ENCODE measurements around the gene TSPYL1.
"Not testable (repeated sequence)": the region's sequence is repeated elsewhere in the genome, so short reads cannot be mapped to it uniquely, and the experiment has no call there.

TSPYL1 gene

DNA sequence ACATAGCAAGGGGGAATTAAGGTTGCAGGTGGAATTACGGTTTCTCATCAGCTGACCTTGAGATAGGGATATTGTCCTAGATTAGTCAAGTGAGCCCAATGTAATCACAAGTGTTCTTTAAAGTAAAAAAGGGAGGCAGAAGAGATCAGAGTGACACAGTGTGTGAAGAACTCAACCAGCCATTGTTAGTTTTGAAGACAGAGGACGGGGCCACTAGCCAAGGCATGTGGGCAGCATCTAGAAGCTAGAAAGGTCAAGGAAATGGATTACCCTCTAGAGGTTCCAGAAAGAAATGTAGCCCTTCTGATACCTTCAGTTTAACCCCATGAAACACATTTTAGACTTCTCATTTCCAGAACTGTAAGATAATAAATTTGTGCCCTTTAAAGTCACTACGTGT lies 18.5 kb upstream of the TSPYL1 start:
- no peak for DNase-seq (ENCODE audit: low read depth)

DNA sequence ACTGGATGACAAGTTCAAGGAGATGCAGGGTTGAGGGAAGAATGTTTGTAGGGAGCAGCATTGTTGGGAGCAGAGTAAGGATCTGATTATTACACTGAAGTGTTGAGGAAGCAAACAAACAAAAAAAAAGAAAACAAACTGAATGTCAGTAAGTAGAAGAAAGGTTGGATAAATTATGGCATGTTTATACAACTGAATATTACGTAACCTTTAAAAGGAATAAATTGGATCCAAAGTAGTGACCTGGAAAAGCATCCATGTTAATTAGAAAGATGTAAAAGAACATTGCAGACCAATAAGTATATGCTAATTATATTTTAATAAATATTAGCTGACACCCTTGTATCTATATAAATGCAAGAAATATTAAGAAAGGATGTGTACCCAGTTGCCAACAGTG lies 12.8 kb upstream of the TSPYL1 start:
- DNase-seq (ENCODE audit: low read depth): no peak

DNA sequence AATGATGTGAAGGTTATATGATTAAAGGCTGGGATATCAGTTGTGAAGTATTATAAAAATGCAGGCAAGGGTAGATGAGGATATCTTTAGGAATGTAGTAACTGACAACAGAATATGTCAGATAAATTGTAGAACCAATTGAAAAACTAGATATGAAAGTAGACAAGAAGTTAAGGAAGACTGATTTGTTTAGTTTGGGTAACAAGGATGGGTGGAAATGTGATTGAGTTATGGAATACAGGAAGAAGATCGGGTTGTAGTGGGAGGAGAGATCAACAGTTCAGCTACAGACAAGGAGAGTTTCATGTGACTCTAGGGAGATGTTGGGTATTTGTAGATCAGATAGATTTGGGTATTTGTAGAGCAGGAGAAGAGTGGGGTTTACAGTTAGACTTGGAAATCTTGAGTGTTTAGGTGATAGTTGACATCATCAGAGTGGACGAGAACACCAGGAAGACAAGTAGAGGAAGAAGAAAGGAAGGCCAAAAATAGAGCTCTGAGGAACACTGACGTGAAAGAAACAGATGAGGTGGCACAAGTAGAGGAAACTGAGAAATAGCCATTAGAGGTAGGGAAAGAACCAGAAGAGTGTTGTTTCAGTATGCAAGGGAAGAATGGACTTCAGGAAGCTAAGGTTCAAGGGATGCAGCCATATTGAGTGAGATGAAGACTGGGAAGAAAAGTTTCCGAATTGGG lies 12.1 kb upstream of the TSPYL1 start:
- DNase-seq (ENCODE audit: low read depth): no peak

DNA sequence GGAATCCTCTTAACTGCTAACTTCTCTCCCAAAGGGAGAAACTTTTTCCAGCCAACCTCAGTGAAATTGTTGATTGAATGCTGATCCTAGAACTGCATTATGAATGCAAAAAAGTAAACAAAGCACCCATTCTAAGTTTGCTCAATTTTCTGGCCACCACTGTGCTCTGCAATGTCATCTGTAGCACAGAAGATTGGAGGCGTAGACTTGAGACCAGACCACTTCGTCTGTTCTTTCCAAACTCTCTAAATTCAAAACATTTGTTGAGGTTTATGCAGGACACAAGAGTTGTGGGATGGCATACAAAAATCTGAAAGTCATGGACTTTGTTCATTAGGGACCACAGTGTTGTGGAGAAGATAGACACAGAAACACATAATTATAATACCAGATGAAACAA lies 11.1 kb upstream of the TSPYL1 start:
- DNase-seq (ENCODE audit: low read depth): no peak

DNA sequence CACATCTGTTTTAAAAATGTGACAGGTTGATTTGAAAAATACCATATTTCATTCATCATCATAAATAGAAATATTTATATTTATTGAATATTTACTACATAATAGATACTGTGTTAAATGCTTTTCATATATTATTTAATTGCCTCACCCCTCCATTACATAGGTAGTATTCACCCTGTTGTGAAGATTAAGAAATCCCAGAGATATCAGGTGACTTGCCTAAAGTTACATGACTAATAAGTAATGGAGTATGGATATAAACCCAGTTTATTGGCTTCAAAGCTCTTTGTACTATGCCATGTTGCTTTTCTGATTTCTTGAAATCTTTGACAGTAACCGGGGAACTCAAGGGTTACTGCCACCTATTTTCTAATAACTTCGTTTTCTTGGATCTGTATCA lies 10.1 kb upstream of the TSPYL1 start:
- DNase-seq (ENCODE audit: low read depth): no peak

DNA sequence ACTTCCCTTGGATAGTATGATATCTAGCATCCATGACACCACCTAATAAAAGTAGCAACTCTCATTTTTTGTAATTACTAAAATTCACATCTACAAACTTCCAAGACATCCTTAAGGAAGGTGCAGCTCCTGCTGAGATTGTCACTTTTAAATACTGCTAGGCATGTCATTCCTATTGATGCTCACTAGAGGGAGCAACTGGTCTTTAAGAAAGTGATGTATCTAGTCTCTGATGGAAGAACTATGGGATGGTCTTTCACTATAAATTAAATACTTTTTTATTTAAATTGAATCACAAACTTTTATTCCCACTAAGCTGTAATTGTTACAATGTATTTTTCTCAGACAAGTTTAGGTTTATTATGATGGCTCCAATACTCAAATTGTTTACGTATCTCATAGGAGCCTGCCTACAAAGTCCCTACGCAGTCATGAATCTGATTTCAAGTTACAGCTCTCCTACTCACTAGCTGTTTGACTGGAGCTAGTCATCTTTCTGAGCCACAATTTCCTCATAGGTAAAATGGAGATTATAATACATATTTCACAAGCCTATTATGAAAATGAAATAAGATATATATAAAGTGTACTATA lies 8.1 kb upstream of the TSPYL1 start:
- DNase-seq (ENCODE audit: low read depth): no peak

DNA sequence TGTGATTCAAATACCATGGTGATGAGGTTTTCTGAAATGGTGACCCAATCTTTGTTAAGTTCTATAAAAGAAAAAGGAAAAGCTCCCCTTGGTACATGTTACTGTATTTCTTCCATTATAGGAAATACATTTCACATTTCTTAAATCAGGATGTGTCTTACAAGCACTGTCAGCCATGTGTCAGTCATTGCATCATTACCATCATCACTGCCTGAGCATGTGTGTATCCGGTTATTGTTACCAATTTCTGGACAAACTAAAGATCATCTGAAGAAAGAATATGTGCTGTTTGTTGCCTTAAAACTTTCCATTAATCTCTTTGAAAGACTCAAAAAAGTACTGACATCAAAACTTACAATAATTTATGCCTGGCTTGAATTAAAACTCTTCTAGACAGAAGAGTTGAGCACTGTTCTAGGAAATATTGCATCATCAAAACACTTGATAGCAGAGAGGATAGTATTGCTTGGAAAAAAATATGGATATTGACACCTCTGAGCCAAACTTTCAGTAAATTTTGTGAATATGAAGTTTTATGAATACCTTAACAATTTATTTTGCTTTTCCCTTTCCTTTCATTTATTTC lies 7.1 kb upstream of the TSPYL1 start:
- DNase-seq (ENCODE audit: low read depth): no peak

GRCh38 chr6:116284984-116285383 lies 5.3 kb upstream of the TSPYL1 start:
- DNase-seq (ENCODE audit: low read depth): not testable (repeated sequence)

DNA sequence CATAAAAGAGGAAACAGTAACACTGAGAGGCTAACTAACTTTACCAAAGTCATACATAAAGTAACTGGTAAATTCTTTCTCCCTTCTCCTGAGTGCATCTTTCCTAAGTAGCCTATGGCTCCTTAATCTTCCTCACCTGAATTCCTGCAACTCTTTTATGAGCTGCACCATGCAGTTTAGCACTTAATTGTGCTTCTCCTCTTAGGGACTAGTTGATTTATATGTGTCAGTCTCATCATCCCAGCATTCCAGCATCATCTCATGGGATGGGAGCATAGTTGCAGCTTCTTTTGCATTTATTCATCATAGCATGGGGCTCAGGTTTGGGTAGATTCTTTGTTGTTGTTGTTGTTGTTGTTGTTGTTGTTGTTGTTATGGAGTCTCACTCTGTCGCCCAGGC lies 3.5 kb upstream of the TSPYL1 start:
- no peak for DNase-seq (ENCODE audit: low read depth)

DNA sequence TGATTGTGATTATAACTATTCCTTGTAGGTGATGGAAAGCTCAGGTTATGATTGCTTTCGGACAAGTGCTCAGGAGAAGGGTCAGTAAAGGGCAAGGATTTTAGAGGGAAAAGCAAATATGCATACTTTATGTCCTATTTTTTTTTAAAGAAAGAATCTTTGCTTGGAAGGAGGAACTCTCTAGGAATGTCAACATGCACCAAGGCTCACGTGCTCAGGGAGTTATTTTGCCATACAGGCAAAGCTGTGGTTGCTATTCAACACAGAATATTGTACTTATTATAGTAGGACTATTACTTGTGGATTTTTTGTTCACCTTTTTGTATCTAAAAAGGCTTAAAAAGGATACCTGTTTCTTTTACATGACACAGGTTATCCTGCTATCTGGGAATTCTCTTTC lies 3.0 kb upstream of the TSPYL1 start:
- no peak for DNase-seq (ENCODE audit: low read depth)

DNA sequence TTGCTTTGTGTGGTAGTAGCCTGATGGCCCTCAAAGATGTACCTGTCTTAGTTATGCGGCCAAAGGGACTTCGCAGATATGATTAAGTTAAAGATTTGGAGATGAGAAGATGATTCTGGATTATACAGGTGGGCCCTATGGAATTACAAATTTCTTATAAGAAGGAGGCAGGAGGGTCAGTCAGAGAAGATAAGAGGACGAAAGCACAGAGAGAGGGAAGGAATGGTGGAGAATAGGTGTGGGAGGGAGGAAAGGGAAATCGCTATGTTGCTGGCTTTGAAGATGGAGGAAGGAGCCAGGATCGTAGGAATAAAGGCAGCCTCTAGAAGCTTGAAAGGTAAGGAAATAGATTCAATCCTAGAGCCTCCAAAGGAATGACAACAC lies 1.2 kb upstream of the TSPYL1 start:
- DNase-seq (ENCODE audit: low read depth): no peak

GRCh38 chr6:116280161-116280932 lies 617 bp upstream of the TSPYL1 start:
- DNase-seq (ENCODE audit: low read depth): no peak

- DNase-seq (ENCODE audit: low read depth): no peak
Observed at GRCh38 chr6:116278854-116279231, 887 bp downstream of the TSPYL1 start.

DNA sequence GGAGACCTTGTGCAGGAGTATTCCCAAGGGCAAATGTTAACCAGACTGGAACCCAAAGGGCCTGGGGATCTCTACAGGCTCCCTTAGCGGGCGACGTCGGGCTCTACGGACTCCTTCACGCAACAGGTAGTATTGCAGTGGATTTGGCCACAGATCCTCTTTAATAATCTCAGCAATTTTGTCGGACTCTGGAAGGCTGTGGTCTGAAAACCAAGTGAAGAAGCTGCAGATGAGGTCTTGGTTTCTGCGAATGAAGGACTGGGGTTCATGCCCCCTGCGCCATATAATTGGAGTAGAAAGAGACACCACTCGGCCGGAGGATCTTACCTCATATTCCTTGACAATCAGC lies 1.3 kb downstream of the TSPYL1 start:
- no peak for DNase-seq (ENCODE audit: low read depth)

DNA sequence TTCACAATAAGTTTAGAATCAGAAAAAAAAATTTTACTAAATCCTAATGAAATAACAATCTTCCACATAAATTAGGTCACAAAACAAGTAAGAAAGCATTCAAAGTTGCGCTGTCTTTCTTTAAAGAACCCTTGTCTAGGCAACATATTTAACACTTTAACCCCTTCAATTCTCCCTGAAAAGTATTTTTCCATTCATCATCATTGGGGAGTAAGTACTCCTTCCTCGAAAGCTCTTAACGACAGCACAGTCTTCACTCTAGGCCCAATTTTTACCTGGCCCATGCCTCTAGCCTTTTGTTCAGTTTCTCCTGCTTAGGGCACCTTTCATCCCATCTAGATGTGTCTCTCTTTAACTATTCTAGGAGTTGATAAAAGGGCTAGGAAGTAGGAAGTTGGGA lies 2.6 kb downstream of the TSPYL1 start:
- DNase-seq (ENCODE audit: low read depth): no peak

DNA sequence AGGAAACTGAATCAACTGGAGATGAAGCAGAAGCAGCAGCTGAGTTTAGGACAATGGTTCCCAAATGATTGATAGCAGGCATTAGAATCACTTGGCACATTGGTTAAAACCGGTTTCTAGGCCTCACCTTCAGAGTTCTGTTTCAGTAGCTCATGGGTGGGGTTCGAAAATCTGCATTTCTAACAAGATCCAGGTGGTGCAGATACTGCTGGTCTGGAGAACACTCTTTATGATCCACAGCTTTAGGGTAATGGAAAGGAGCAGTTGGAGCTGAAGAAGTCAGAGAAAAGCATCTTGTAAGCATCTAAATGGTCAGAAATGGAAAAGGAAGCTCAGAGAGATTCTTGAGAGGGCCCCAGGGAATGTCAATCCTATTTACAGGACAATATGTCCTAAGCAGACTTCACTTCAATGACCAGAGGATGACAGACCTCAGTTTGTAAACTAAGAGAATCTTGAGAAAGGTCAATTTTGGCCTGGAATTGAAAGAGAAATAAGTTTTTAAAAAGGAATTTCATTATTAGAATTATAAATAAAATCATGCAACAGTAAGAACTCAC lies 8.5 kb downstream of the TSPYL1 start:
- DNase-seq (ENCODE audit: low read depth): no peak

DNA sequence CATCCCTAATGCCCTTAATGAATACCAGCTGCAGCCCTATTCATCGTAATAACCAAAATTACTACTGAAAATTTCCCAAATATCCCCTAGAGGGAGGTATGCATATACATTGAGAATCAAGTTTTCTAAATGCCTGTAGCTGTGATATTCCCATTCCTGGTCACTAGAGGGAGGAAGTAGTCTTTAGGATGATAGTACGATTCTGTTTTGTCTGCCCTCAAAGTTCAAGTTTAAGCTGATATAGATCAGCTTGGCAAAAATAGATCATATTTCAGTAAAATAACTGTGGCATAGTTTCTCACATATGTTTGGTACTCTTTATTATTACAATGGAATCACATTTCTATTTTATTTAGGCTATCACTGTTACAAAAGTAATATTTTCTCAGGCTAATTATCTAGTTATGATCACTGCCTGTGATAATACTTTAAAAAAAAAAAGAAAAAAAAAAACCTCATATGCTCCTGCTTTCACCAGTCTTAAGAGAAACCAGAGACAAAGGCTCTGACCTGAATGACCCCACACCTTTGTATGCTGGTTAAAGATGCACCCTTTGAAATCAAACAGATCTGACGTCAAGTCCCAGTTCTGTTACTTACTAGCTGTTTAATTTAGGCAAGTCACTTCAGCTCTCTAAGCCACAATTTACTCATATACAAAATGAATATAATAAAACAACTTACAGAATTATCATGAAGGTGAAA lies 11.0 kb downstream of the TSPYL1 start:
- peak; percentile 46 for DNase-seq (ENCODE audit: low read depth)

DNA sequence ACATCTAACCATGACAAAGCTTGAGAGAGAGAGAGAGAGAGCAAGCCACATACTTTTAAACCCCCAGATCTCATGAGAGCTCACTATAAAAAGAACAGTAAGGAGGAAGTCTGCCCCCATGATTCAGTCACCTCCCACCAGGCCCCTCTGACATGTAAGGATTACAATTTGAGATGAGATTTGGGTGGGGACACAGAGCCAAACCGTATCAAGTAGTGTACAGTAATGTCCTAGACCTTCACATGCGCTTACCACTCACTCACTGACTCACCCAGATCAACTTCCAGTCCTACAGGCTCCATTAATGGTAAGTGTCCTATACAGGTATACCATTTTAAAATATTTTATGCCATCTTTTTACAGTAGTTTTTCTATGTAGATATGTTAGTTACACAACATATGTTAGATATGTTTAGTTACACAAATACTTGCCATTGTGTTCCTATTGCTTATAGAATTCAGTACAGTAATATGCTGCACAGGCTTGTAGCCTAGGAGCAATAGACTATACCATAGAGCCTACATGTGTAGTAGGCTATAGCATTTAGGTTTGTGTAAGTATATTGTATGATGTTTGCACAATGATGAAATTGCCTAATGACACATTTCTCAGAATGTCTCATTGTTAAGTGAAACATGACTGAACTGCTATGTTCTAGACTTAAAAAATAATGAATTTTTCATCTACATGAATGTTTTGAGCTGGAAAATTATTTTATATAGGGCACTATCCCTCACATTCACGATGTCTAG lies 11.7 kb downstream of the TSPYL1 start:
- no peak for DNase-seq (ENCODE audit: low read depth)

DNA sequence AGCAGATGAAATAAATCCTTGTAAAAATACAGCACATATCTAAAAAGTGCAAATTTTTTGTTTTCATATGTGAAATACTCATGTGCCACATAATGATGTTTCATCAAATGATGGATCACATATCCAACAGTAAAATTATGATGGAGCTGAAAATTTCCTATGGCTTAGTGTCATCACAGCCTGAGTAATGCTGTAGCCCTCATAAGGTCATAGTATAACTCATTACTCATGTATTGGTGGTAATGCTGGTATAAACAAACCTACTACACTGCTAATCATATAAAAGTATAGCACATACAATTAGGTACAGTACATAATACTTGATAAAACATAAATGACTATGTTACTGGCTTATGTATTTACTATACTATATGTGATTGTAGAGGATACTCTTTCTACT lies 12.9 kb downstream of the TSPYL1 start:
- DNase-seq (ENCODE audit: low read depth): no peak

DNA sequence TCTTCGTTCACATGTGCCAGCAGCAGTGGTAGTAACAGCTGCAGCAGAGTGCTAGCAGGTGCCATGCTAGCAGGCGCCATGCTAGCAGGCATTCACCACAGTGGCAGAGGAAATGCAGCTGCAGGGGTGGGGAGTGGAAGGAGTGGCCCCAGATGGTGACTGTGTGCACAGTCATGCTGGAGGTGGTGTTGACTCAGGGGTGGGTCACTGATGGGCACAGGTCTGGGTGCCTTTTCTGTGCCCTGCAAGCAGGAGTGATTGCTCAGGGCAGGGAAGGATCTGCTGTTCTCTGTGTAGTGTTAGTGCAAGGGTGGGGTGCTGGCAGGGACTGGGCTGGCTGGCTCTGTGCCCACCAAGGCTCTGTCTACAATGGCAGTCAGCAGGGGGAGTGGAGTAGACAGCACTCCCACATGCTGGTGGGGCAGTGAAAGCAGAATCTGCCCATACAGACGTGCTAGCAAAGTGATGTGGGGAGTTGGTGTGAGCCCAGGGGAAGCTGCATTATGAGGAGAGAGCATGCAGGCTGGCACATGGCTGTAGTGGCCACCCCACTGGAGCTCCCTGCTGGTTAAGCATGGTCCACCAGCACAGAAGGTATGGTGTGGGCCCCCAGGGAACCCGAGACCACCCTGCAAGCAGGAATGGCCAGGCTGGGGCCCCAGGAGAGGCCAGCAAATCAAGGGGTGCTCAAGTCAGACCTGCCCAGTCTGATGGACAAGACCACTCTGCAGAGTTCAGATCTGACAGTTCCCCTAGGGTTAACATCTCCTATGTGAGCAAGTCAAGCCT lies 14.5 kb downstream of the TSPYL1 start:
- DNase-seq (ENCODE audit: low read depth): no peak

GRCh38 chr6:116263353-116263752 lies 16.4 kb downstream of the TSPYL1 start:
- no peak for DNase-seq (ENCODE audit: low read depth)

All from GM04504 (cell line).